ENCODE measurements around the gene RTN4RL1. TPM values are rescaled to one million over a fixed set of nuclear protein-coding genes. Genes with fewer than 3 reads are reported as not detected.

RTN4RL1 gene
- total RNA-seq, 6 experiments from 2014 or later: 0.54 to 2.6 (median 1.4) TPM

DNA sequence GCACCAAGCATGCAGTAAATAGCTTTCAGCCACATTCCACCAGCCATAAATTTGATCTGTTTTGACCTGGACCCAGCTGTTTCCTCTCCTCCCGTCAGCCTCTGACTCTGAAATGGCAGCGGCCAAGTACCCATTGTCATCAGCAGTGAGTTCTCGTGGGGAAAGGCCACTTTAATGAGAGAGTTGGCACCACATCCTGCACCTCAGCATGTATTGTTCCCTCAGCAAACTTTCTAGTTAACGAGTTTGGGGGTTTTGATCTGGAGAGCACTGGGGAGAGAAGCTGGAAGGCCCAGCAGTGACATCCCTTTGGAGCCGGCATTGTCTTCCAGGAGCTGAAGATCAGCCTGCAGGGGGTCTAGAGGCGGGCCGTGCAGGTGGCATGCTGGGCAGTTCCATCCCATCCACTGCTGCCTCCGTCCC, 110.5 kb downstream of the RTN4RL1 start:
- TF ChIP-seq POLR2A (IDR thresholded peaks at IDR 0.05) (no peak), CTCF (IDR thresholded peaks at IDR 0.05) (no peak)
- Histone ChIP-seq H3K27ac (no peak overlapping the region), H3K4me3 (no peak overlapping the region), H3K9me3 (no peaks in the 10 kb centered on the region), H3K4me1 (peaks cover 0 to 8% (median 1%) of the 10 kb centered on the region in 4 donors), H3K36me3 (no peaks in the 10 kb centered on the region), H3K27me3 (no peaks in the 10 kb centered on the region)
- ATAC-seq (no peak), DNase-seq (peak in 1 of 3 donors; percentile 42)
- 38% methylated on average over 3 of the region's 8 CpGs for WGBS (ENCODE audit: insufficient coverage, low coverage, low lambda C conversion rate, missing lambda C conversion rate)
- intact Hi-C loops (cut with DNase I): no loop called here

DNA sequence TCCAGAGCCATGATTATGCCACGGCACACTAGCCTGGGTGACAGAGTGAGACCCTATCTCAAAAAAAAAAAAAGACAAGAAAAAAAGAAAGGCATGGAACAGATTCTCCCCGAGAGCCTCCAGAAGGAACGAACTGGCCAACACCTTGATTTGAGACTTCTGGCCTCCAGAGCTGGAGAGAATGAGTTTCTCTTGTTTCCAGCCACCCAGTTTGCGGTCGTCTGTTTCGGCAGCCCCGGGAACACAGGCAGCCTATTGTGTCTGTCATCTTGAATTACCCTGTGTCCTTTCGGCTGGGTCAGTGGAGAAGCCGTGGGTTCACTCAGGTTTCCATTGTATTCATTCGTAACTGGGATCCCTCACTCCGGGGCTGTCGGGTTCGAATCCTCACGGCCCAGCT, 111.4 kb downstream of the RTN4RL1 start:
- no peaks in the 10 kb centered on the region for H3K36me3 ChIP-seq
- WGBS (ENCODE audit: insufficient coverage, low coverage, low lambda C conversion rate, missing lambda C conversion rate): 66% methylated on average over 2 of the region's 14 CpGs
- no peaks in the 10 kb centered on the region for H3K27me3 ChIP-seq
- intact Hi-C loops (cut with DNase I): no loop called here
- H3K4me3 ChIP-seq: no peak overlapping the region
- DNase-seq: no peak
- no peak for ATAC-seq
- H3K27ac ChIP-seq: no peak overlapping the region
- H3K9me3 ChIP-seq: no peaks in the 10 kb centered on the region
- TF ChIP-seq POLR2A (IDR thresholded peaks at IDR 0.05) (no peak), CTCF (IDR thresholded peaks at IDR 0.05) (no peak)
- peaks cover 0 to 12% (median 1%) of the 10 kb centered on the region in 4 donors for H3K4me1 ChIP-seq

GRCh38 chr17:1912146-1912545, 113.0 kb downstream of the RTN4RL1 start:
- TF ChIP-seq CTCF (IDR thresholded peaks at IDR 0.05) (no peak), POLR2A (IDR thresholded peaks at IDR 0.05) (no peak)
- Histone ChIP-seq H3K36me3 (no peaks in the 10 kb centered on the region), H3K9me3 (no peaks in the 10 kb centered on the region), H3K27me3 (peaks cover 0 to 3% of the 10 kb centered on the region in 2 donors), H3K4me1 (peaks cover 0 to 12% (median 3%) of the 10 kb centered on the region in 4 donors), H3K27ac (no peak overlapping the region), H3K4me3 (no peak overlapping the region)
- ATAC-seq (no peak), DNase-seq (peak in 1 of 3 donors; percentile 22)
- 56% methylated on average over 6 of the region's 7 CpGs for WGBS (ENCODE audit: insufficient coverage, low coverage, low lambda C conversion rate, missing lambda C conversion rate)
- intact Hi-C loops (cut with DNase I): no loop called here

GRCh38 chr17:1909985-1910384, 115.1 kb downstream of the RTN4RL1 start:
- Histone ChIP-seq H3K27ac (no peak overlapping the region), H3K9me3 (no peaks in the 10 kb centered on the region), H3K36me3 (no peaks in the 10 kb centered on the region), H3K4me1 (peaks cover 0 to 12% (median 3%) of the 10 kb centered on the region in 4 donors), H3K4me3 (no peak overlapping the region), H3K27me3 (peaks cover 0 to 3% of the 10 kb centered on the region in 2 donors)
- 19% methylated on average over 3 of the region's 3 CpGs for WGBS (ENCODE audit: insufficient coverage, low coverage, low lambda C conversion rate, missing lambda C conversion rate)
- TF ChIP-seq CTCF (IDR thresholded peaks at IDR 0.05) (no peak), POLR2A (IDR thresholded peaks at IDR 0.05) (no peak)
- ATAC-seq (peak; percentile 76 to 90 (median 86)), DNase-seq (peak in 1 of 3 donors; percentile 47)
- intact Hi-C loops (cut with DNase I): loop anchor here (5.0 kb wide), 2 partner anchors 117 to 132 kb away; partner anchors contain the start of genes OVCA2 (in 2 of the 2) and RTN4RL1 (in 2 of the 2)

Data from right lobe of liver (tissue), 6 donors.